ENCODE measurements around the gene THAP7. TPM values are rescaled to one million over a fixed set of nuclear protein-coding genes. Genes with fewer than 3 reads are reported as not detected.

Gene THAP7
- total and polyA plus RNA-seq, 9 of the 15 experiments (the other 6 are each of a cell fraction or from before 2014, with no cell fraction given), result 7.9 to 263 (median 84.1) TPM

DNA sequence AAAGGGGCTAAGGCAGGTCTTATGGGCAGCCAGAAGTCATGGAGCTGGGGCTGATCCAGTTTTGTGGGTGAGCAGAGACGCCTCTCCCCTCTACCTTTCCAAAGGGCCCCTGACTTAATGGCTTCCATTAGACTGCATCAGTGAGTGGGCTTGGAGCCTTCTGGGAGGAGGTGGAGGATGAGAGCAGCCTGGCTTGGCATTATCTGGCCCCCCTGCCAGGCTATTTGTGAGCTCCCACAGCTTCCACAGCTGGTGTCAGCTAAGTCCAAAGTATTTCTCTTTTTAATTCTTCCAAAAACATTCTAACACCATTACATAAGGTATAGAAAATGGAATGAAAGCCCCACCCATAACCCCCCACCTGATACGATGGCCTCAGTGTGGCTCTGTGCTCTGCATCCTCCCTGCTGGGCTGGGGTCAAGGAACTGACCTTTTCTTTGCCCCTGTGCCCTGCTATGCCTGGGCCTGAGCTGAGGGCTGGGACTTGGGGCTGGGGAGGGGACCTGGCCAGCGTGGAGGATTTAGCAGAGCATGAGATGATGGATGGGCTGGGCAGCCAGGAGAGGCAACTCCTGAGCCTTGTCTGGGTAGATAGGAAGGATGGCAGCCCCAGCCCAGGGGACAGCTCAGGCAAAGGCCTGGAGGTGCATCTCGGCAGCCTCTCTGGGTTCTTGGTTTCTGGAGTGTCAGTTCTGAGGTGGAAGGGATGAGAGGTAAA is 30.8 kb downstream of the THAP7 start:
- DNase-seq (ENCODE audit: extremely low read depth in 1 of 4, low spot score in 3 of 4) (no peak), FAIRE-seq (no peak), ATAC-seq (no peak)
- Histone ChIP-seq H3K4me1 (replicated peaks in 1 of 2; ENCODE audit: control insufficient read depth in 2 of 2, insufficient read depth in 2 of 2, low read length in 2 of 2) (peaks cover 0 to 45% of the 10 kb centered on the region in 2 experiments; a peak in 3 of 5 replicates), H3K79me2 (ENCODE audit: control insufficient read depth, insufficient read depth, low read length) (no peaks in the 10 kb centered on the region), H3K4me2 (ENCODE audit: insufficient read depth, low read length) (no peak overlapping the region), H3K9ac (ENCODE audit: insufficient read depth in 1 of 2, low read depth in 2 of 2, low read length in 2 of 2) (peak overlapping the region in 1 of 2 experiments; percentile 6; a peak in 1 of 4 replicates), H3K9me1 (ENCODE audit: control insufficient read depth, insufficient read depth, low read length) (no peaks in the 10 kb centered on the region), H3K36me3 (ENCODE audit: control insufficient read depth, insufficient read depth, low read length) (no peaks in the 10 kb centered on the region), H4K20me1 (replicated peaks; ENCODE audit: control insufficient read depth, insufficient read depth, low read length) (peaks cover 21% of the 10 kb centered on the region), H3K27ac (ENCODE audit: extremely low read depth, low read depth, low read length) (no peak overlapping the region), H3K9me3 (replicated peaks; ENCODE audit: control insufficient read depth, insufficient read depth, low read depth, low read length) (no peaks in the 10 kb centered on the region), H2AFZ (ENCODE audit: low read depth, low read length) (no peak overlapping the region), H3K27me3 (ENCODE audit: control insufficient read depth in 2 of 2, insufficient read depth in 2 of 2, low read length in 2 of 2) (peaks cover 32 to 50% of the 10 kb centered on the region in 2 experiments; a peak in 4 of 5 replicates), H3K4me3 (no peak overlapping the region)
- no TSS peak for BruUV-seq (replicated peaks)
- in situ Hi-C loops (cut with MboI), result loop anchor here (25.0 kb wide), 1 partner anchor 166 kb away; no protein-coding TSS in a partner anchor
- intact Hi-C loops (cut with micrococcal nuclease), result no loop called here
- ChIA-PET CTCF (ENCODE audit: low intra/inter-chr PET ratio) (interaction anchor here (0.7 kb wide), 1 partner anchor 85 kb away, joined by 3 read pairs; no protein-coding TSS in a partner anchor), POLR2A (interaction anchor here (0.9 to 64.4 kb wide), 5 partner anchors 9 to 86 kb away, joined by 6 to 1556 read pairs (median 177); partner anchors contain the start of genes CRKL, LZTR1 and THAP7)
- 4% methylated on average over 4 of the region's 4 CpGs for WGBS (ENCODE audit: insufficient coverage, low coverage, missing lambda C conversion rate)
- TF ChIP-seq GABPB2 (CRISPR knock-in tag; conservative IDR thresholded peaks at IDR 0.05), result 0 out of 2 replicates have a peak, but pooled peaks have one; percentile 8
- TF ChIP-seq MTF1 (CRISPR knock-in tag; IDR thresholded peaks at IDR 0.05; ENCODE audit: borderline replicate concordance), result no peak
- no peak for TF ChIP-seq FOXM1 (IDR thresholded peaks at IDR 0.05; ENCODE audit: low read depth)
- no peak for TF ChIP-seq FOXM1 (CRISPR knock-in tag; IDR thresholded peaks at IDR 0.05; ENCODE audit: low read depth)
- TF ChIP-seq, protein P1, sequence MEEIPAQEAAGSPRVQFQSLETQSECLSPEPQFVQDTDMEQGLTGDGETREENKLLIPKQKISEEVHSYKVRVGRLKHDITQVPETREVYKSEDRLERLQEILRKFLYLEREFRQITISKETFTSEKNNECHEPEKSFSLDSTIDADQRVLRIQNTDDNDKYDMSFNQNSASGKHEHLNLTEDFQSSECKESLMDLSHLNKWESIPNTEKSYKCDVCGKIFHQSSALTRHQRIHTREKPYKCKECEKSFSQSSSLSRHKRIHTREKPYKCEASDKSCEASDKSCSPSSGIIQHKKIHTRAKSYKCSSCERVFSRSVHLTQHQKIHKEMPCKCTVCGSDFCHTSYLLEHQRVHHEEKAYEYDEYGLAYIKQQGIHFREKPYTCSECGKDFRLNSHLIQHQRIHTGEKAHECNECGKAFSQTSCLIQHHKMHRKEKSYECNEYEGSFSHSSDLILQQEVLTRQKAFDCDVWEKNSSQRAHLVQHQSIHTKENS (CRISPR knock-in tag; IDR thresholded peaks at IDR 0.05), result no peak
- TF ChIP-seq, protein P2, sequence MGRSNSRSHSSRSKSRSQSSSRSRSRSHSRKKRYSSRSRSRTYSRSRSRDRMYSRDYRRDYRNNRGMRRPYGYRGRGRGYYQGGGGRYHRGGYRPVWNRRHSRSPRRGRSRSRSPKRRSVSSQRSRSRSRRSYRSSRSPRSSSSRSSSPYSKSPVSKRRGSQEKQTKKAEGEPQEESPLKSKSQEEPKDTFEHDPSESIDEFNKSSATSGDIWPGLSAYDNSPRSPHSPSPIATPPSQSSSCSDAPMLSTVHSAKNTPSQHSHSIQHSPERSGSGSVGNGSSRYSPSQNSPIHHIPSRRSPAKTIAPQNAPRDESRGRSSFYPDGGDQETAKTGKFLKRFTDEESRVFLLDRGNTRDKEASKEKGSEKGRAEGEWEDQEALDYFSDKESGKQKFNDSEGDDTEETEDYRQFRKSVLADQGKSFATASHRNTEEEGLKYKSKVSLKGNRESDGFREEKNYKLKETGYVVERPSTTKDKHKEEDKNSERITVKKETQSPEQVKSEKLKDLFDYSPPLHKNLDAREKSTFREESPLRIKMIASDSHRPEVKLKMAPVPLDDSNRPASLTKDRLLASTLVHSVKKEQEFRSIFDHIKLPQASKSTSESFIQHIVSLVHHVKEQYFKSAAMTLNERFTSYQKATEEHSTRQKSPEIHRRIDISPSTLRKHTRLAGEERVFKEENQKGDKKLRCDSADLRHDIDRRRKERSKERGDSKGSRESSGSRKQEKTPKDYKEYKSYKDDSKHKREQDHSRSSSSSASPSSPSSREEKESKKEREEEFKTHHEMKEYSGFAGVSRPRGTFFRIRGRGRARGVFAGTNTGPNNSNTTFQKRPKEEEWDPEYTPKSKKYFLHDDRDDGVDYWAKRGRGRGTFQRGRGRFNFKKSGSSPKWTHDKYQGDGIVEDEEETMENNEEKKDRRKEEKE (IDR thresholded peaks at IDR 0.05; ENCODE audit: borderline replicate concordance in 1 of 2, control insufficient read depth in 1 of 2, low read depth in 2 of 2, low read length in 1 of 2), result no peak
- TF ChIP-seq ZBTB17 (CRISPR knock-in tag; IDR thresholded peaks at IDR 0.05), result no peak
